ENCODE measurements around the gene MEGF9. TPM values are rescaled to one million over a fixed set of nuclear protein-coding genes. Genes with fewer than 3 reads are reported as not detected.

The MEGF9 gene
- total RNA-seq, 1 experiment from 2014 or later: 8.3 TPM

- TF ChIP-seq CTCF (IDR thresholded peaks at IDR 0.05 in 2 of 3, conservative IDR thresholded peaks at IDR 0.05 in 1 of 3; ENCODE audit: borderline replicate concordance in 1 of 3, insufficient read depth in 1 of 3, low read depth in 2 of 3, low read length in 2 of 3) (no peak), REST (IDR thresholded peaks at IDR 0.05; ENCODE audit: low read depth) (no peak), SRF (IDR thresholded peaks at IDR 0.05; ENCODE audit: low read depth) (no peak), ZFX (IDR thresholded peaks at IDR 0.05) (no peak), EZH2 (IDR thresholded peaks at IDR 0.05) (no peak), TCF7L2 (IDR thresholded peaks at IDR 0.05; ENCODE audit: borderline replicate concordance, extremely low read depth, insufficient read depth, insufficient read length) (no peak)
Measured at GRCh38 chr9:120609636-120610035, 104.6 kb downstream of the MEGF9 start (continued).

- no peak overlapping the region for H3K4me3 ChIP-seq (replicated peaks in 1 of 2; ENCODE audit: low read depth in 1 of 2, low read length in 2 of 2)
- no peaks in the 10 kb centered on the region for H3K9me3 ChIP-seq (ENCODE audit: control insufficient read depth in 1 of 2, insufficient read depth in 1 of 2, low read depth in 1 of 2, low read length in 2 of 2)
- POLR2A ChIA-PET: no interaction called here
- H3K36me3 ChIP-seq (ENCODE audit: control insufficient read depth in 1 of 2, insufficient read depth in 2 of 2, low read length in 2 of 2): no peaks in the 10 kb centered on the region
- H3K4me2 ChIP-seq (ENCODE audit: low read length): no peak overlapping the region
- RAD21 ChIA-PET (ENCODE audit: low non-redundant PET in 1 of 2, low total read pairs in 2 of 2, uncharacterized antibody in 2 of 2, unreplicated experiment in 2 of 2): no interaction called here
- no peaks in the 10 kb centered on the region for H3K27me3 ChIP-seq (ENCODE audit: insufficient read depth, low read length)
- no peaks in the 10 kb centered on the region for H3K79me2 ChIP-seq (ENCODE audit: insufficient read depth, low read length)
- BruUV-seq (replicated peaks): no TSS peak
- DNase-seq (ENCODE audit: low read depth, low spot score) (no peak), ATAC-seq (no peak)
- no peak overlapping the region for H3K9ac ChIP-seq (ENCODE audit: low read length)
- no peak overlapping the region for H2AFZ ChIP-seq (ENCODE audit: low read depth, low read length, poor library complexity, severe bottlenecking)
- no peaks in the 10 kb centered on the region for H4K20me1 ChIP-seq (ENCODE audit: insufficient read depth)
- CTCF ChIA-PET: no interaction called here
- H3K9me2 ChIP-seq (ENCODE audit: insufficient read depth): no peaks in the 10 kb centered on the region
- no peak overlapping the region for H3K27ac ChIP-seq (ENCODE audit: low read depth, low read length)
- intact Hi-C loops (cut with micrococcal nuclease): no loop called here
- no peaks in the 10 kb centered on the region for H3K4me1 ChIP-seq (ENCODE audit: control insufficient read depth in 1 of 2, insufficient read depth in 2 of 2, low read length in 2 of 2)
- TF ChIP-seq CTCF (IDR thresholded peaks at IDR 0.05 in 2 of 3, conservative IDR thresholded peaks at IDR 0.05 in 1 of 3; ENCODE audit: borderline replicate concordance in 1 of 3, insufficient read depth in 1 of 3, low read depth in 2 of 3, low read length in 2 of 3): no peak
- TF ChIP-seq ATF3 (IDR thresholded peaks at IDR 0.05): no peak
- TF ChIP-seq EZH2 (IDR thresholded peaks at IDR 0.05): no peak
- TF ChIP-seq TCF7L2 (IDR thresholded peaks at IDR 0.05; ENCODE audit: borderline replicate concordance, extremely low read depth, insufficient read depth, insufficient read length): no peak
- TF ChIP-seq RAD21 (IDR thresholded peaks at IDR 0.05; ENCODE audit: low read depth): no peak
- no peak for TF ChIP-seq FOSL1 (IDR thresholded peaks at IDR 0.05; ENCODE audit: low read depth)
- no peak for TF ChIP-seq ZBTB33 (IDR thresholded peaks at IDR 0.05; ENCODE audit: extremely low read depth, insufficient replicate concordance, low read length)
- TF ChIP-seq ELF1 (IDR thresholded peaks at IDR 0.05; ENCODE audit: borderline replicate concordance, low read depth): no peak
- no peak for TF ChIP-seq YY1 (IDR thresholded peaks at IDR 0.05; ENCODE audit: extremely low read depth, insufficient replicate concordance, low read depth, low read length)
- TF ChIP-seq SIN3A (IDR thresholded peaks at IDR 0.05; ENCODE audit: low read depth): no peak
Measured at GRCh38 chr9:120608421-120608820, 105.8 kb downstream of the MEGF9 start.
